Upper lobe of left lung (tissue), 4 donors: ENCODE data around the gene HIBADH.

Source experiments
- CTCF ChIP-seq, 6 experiments: fragments of 450-650 bp in 4 of 6; fragments of 200-600 bp in 2 of 6; sonication (generic) in 2 of 6; IDR thresholded peaks; one replicate each; pipeline ENCODE4 v1.5.1; 2016 to 2019; ENCODE audit warnings: antibody characterized with exemption in 6 of 6
- POLR2A ChIP-seq, 4 donors: fragments of 450-650 bp; IDR thresholded peaks; one replicate each; pipeline ENCODE4 v1.5.1; 2016 to 2017; ENCODE audit warnings: antibody characterized with exemption in 4 of 4, mild to moderate bottlenecking in 2 of 4
- POLR2AphosphoS5 ChIP-seq, 2 donors: sonication (generic); formaldehyde crosslinking; IDR thresholded peaks; one replicate each; pipeline ENCODE4 v1.5.1; 2017; ENCODE audit warnings: antibody characterized with exemption in 2 of 2

GRCh38 chr7:27685209-27685608, 22.5 kb upstream of the HIBADH start:
- TF ChIP-seq POLR2AphosphoS5 (IDR thresholded peaks at IDR 0.05) (no peak), POLR2A (IDR thresholded peaks at IDR 0.05) (no peak), CTCF (IDR thresholded peaks at IDR 0.05) (no peak)
